H1 (cell line): Measurements from ENCODE around the gene CMIP. TPM values are rescaled to one million over a fixed set of nuclear protein-coding genes. Genes with fewer than 3 reads are reported as not detected.

Experiments used
- ATF2 ChIP-seq: IDR thresholded peaks from 2 replicates; pipeline ENCODE4 v1.6.1; 2012; ENCODE audit warnings: low read length, inconsistent platforms
- CTCF ChIP-seq, 3 experiments: IDR thresholded peaks; 1 replicate in 2 of 3; 2 replicates in 1 of 3; pipeline versions ENCODE4 v1.5.1 to v1.6.1; 2011; ENCODE audit warnings: low read length in 3 of 3, mild to moderate bottlenecking in 3 of 3, inconsistent platforms in 2 of 3, low read depth in 1 of 3, moderate library complexity in 1 of 3; ENCODE audit not compliant: insufficient read depth in 1 of 3; ENCODE audit errors: control extremely low read depth in 1 of 3
- FOSL1 ChIP-seq: IDR thresholded peaks from 2 replicates; pipeline ENCODE4 v1.6.1; 2011; ENCODE audit warnings: mild to moderate bottlenecking, low read depth, low read length, moderate library complexity; ENCODE audit not compliant: insufficient read depth
- HDAC6 ChIP-seq: IDR thresholded peaks from one replicate; pipeline ENCODE4 v1.7.1; 2012; ENCODE audit warnings: low read depth, mild to moderate bottlenecking, inconsistent platforms, low read length, moderate library complexity
- KDM5A ChIP-seq: fragments of 200-600 bp; IDR thresholded peaks from 2 replicates; pipeline ENCODE4 v1.7.1; 2012; ENCODE audit warnings: mild to moderate bottlenecking, low read length, inconsistent platforms, mixed read lengths
- POLR2AphosphoS5 ChIP-seq: IDR thresholded peaks from 2 replicates; pipeline ENCODE4 v1.6.1; 2011; ENCODE audit warnings: low read depth, low read length
- RAD21 ChIP-seq, 2 experiments: IDR thresholded peaks in 1 of 2; conservative IDR thresholded peaks in 1 of 2; 2 replicates each; pipeline ENCODE4 v1.6.1; 2011; ENCODE audit warnings: low read depth in 2 of 2, low read length in 2 of 2, improper control_type of control experiment in 1 of 2, inconsistent platforms in 1 of 2, mild to moderate bottlenecking in 1 of 2, moderate library complexity in 1 of 2
- RNF2 ChIP-seq: fragments of 200-900, 300-1000 bp; sonication (generic); IDR thresholded peaks from 2 replicates; pipeline ENCODE4 v1.7.1; 2016; ENCODE audit warnings: borderline replicate concordance, low read depth, mild to moderate bottlenecking, antibody characterized with exemption, low read length; ENCODE audit not compliant: poor library complexity, severe bottlenecking; ENCODE audit errors: missing control alignments
- SP1 ChIP-seq: IDR thresholded peaks from 2 replicates; pipeline ENCODE4 v1.6.1; 2011; ENCODE audit warnings: low read depth, low read length
- SRF ChIP-seq: IDR thresholded peaks from 2 replicates; pipeline ENCODE4 v1.6.1; 2011; ENCODE audit warnings: mild to moderate bottlenecking, low read depth, low read length, moderate library complexity
- YY1 ChIP-seq: IDR thresholded peaks from 2 replicates; pipeline ENCODE4 v1.6.1; 2011; ENCODE audit warnings: low read depth, mild to moderate bottlenecking, low read length
- polyA plus RNA-seq, 7 experiments: library from polyadenylated mRNA; depleted of rRNA in 3 of 7; stranded (reverse) in 5 of 7; unstranded in 2 of 7; fragments of >200 nt in 5 of 7; fragments of 200-250 nt in 2 of 7; gene quantifications; 1 replicate in 5 of 7; 2 replicates in 1 of 7; 4 replicates in 1 of 7; pipeline versions ENCODE4 v1.2.1 to v1.2.3, GENCODE V29; 2011 to 2013; ENCODE audit warnings: missing spikeins in 2 of 7, mixed read lengths in 2 of 7
- total RNA-seq: library from RNA; stranded (reverse); fragmentation: NEBNext Ultra II Directional; extraction: Animal tissue kit (Norgen Biotek cat#: 25700); gene quantifications from 2 replicates; pipeline ENCODE4 v1.2.1, GENCODE V29; 2021

The CMIP gene
- total and polyA plus RNA-seq, 2 of the 8 experiments (the other 6 are each of a cell fraction or from before 2014, with no cell fraction given), result 7.9 to 53.2 TPM

DNA sequence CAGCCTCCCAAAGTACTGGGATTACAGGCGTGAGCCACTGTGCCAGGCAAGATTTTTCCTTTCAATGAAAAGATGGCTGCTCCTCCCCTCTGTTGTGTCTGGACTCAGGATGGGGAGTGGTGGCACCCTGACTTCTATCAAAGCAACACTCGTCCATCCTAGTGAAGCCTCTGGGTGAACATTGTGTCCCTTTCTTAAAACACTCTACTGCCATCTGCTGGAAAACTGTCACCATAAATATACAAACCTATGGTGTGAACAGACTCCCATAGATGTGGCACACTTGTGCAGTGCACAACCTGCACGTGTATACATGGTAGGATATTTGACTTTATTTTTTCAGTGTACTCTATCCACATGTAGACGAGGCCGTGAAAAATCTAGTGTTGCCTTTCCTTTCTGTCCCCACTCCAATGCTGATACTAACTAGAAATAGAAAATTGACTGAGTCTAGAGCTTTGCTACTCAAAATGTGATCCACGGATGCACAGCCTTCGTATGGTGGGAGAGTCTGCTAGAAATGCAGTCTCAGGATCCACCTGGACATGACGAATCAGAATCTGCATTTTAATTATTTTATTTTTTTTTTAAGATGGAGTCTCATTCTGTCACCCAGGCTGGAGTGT is 278.6 kb downstream of the CMIP start (continued):
- no peak for TF ChIP-seq ATF2
- TF ChIP-seq POLR2AphosphoS5, result no peak
- no peak for TF ChIP-seq HDAC6
- TF ChIP-seq RNF2, result no peak
- no peak for TF ChIP-seq SRF
- TF ChIP-seq SP1, result 0 out of 2 replicates have a peak, but pooled peaks have one; percentile 9
- peak in 2 of 3 experiments; percentile 73 to 74; a peak in 3 of 4 replicates for TF ChIP-seq CTCF (IDR thresholded peaks at IDR 0.05; ENCODE audit: control extremely low read depth in 1 of 3, insufficient read depth in 1 of 3, low read depth in 1 of 3, low read length in 3 of 3)
- TF ChIP-seq KDM5A, result no peak
- no peak for TF ChIP-seq FOSL1
- TF ChIP-seq YY1, result peak; percentile 72
- TF ChIP-seq RAD21 (IDR thresholded peaks at IDR 0.05 in 1 of 2, conservative IDR thresholded peaks at IDR 0.05 in 1 of 2; ENCODE audit: low read depth in 2 of 2, low read length in 2 of 2), result peak; percentile 90 to 92
